Muscle of arm (tissue), 12 donors: ENCODE data around the gene STK38L. TPM values are rescaled to one million over a fixed set of nuclear protein-coding genes. Genes with fewer than 3 reads are reported as not detected.
"Not testable (repeated sequence)": the region's sequence is repeated elsewhere in the genome, so short reads cannot be mapped to it uniquely, and the experiment has no call there.

Experiments
- DNase-seq: peaks from one replicate; pipeline ENCODE4 v3.0.0-alpha.2; 2013
- polyA plus RNA-seq, 12 donors: library from polyadenylated mRNA; unstranded; fragments of 120-200 nt; gene quantifications; one replicate each; pipeline ENCODE4 v1.2.1, GENCODE V29; 2013; ENCODE audit not compliant: insufficient read length in 12 of 12

STK38L gene
- polyA plus RNA-seq, 12 donors, result 12.0 to 41.1 (median 28.1) TPM; not detected in 1

DNA sequence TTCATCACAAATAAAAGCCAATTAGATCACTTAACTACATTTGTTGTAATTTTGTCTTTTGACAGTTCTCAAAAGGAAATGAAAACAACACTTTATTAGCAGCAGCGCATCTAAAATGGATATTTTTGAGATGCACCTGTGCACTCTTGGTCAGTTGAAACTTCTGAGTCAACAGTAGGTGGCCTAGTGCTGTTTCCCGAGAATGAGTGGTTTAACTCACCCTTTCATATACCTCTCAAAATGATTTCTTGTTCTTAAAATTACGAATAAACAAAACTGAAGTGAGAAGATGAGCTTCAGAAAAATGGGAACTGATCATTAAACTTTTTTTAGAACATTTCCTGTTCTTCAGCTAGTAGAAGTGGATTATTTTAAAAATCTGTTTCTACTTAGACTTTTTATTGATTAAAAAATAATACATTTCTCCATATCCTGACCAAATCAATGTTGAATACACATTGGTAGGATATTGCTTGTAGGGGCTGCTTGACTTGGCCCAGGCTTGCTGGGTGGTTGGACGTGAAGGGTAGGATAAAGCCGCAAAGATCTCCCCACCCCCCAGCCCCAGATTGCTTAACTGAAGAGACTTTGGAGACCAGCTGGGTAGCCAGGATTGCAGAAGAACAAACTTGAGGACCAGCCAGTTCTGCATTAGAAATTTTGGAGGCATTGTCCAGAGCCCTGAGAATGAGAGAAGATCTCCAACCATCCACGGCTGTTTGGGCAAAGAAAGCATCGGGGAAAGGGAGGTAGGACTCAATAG, 22.3 kb upstream of the STK38L start:
- DNase-seq, result no peak

DNA sequence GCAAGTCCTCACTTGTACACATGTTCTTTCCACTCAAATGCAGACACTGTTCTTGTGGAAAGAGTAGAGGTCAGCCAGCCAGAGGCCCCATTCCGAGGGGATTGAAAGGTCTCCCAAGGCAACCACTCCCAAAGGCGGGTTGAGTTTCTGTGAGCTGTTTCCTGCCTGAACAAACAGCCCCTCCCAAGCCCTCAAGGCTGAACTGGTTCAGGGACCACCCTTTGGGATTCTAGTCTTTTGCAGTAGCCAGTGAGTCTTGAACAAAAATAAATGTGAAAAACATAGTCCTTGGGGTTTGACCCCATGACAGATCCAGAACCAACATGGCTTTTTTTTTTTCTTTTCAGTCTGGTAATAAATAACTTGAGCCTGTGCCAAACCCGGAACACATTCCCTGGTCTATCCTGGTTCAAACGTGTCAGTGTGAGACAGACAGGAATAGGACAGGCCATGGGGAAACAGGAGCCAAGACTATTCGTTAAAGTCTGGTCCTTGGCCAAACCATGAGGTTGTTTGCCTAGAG, 17.6 kb upstream of the STK38L start:
- no peak for DNase-seq

DNA sequence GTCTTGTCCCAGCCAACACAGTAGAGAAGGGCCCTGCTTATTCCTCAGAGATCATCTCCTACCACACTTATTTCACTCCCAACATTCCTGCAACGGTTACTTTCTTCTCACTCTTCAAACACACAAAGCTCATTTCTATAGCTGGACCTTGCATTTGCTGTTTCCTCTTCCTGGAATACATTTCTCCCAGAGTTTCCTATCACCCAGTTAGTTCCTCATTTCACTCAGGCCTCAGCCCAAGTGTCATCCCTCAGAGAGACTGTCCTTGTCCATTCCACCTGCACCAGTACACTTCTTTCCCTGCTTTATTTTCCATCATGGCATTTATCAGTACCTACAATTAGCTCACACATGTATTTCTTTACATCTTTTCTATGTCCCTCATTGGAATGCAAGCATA, 14.7 kb upstream of the STK38L start:
- DNase-seq, result no peak

DNA sequence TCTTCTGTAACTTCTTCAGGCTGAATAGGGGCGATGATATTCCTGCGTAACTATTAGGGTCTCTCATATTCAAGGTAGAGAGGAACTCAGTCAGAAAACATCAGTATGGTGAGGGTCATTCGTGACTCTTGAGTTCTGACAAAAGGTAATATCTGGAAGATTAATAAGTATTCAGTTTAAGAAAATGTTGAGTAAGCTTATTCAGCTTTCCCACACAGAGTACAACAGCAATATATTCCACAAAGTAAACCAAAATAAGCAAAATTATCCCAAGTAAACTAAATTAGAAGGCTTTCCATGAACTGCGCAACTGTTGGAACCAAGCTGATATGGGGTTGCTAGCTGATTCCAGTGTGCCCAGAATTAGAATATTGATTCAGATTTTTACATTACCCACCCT, 12.7 kb upstream of the STK38L start:
- DNase-seq, result not testable (repeated sequence)

DNA sequence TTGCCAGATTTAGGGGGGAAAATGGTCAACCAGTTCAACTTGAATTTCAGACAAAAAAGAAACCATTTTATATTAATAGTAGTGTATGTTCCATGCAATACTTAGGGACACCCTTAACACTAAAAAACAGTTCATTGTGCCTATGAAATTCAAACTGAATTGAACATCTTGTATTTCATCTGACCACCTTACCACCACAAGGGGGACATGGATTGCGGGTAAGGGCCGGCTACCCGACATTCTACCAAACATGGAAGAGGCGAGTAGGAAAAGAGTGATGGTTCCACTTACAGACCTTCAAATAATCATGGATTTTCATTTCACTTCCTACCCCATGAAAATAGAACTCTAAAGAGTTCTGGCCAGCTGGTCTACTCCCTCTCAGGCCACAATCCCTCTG, 10.3 kb upstream of the STK38L start:
- no peak for DNase-seq

DNA sequence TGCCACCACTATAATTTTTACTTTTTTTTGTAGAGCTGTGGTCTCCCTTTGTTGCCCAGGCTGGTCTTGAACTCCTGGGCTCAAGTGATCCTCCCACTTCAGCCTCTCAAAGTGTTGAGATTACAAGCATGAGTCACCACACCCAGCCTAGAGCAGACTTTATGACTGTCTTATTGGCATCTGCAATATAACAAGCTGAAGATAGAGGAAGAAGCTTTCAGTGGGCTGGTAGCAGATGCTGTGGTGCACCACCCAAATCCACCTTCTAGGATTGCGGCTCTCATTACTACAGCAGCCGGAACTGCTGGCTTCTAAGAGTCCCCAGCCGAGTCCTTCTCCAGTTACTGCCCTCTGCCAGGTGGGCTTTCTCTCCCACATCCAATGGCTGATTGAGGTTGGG, 7.6 kb upstream of the STK38L start:
- no peak for DNase-seq

DNA sequence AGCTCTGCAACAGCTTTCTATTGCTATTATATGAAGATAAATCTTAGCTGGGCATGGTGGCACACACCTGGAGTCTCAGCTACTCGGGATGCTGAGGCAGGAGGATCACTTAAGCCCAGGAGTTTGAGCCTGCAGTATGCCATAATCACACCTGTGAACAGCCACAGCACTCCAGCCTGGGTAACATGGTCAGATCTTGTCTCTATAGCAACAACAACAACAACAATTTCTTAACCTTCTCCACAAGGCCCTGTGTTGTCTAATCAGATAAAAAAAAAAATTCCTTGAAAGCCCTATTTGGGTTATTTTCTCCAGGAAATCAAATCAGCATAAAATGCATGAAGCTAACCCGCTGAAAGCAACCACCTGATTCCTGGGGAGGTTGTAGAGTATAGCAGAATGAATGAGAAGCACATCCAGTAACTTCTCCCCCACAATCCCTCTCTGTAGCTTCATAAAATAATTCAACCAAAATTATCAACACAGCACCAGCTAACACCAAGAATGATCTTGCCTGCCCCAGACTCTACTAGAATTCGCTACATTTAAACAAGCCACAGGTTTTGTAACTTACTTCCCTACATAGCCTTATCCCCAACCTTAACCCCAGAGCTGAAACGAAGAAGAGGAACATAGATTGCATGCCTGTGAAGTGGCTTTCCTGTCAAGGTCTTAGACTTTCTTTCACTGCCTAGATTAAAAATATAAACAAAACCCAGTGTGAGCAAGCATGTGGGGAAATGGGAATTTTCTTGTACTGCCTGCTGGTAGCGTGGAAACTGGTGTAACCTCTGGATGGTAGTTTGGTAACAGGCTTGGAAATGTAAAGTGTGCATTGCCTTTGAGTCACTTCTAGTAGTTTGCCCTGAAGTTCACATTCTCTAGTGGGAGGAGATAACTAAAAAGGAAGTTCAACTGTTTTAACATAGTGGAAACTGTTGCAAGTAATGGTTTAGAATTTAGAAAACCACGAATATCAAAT, 6.0 kb upstream of the STK38L start:
- DNase-seq, result no peak

DNA sequence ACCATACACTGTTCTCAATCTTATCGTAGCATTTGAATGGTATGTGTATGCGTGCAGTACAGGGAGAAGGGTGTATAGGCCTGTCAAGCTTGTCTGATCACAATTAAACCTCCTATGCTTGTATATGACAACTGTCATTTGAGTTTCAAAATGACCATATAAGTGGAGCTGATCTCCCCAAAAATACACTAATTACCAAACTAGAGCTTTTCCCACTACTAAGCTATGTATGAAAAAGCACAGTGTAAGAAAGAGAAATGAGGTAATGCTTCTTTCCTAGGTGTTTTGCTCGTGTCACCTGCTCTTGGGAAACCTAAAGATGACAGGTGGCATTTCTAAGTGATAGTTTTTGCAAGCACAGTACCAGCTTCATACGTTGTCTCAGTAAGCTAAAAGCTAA, 1.1 kb upstream of the STK38L start:
- no peak for DNase-seq

DNA sequence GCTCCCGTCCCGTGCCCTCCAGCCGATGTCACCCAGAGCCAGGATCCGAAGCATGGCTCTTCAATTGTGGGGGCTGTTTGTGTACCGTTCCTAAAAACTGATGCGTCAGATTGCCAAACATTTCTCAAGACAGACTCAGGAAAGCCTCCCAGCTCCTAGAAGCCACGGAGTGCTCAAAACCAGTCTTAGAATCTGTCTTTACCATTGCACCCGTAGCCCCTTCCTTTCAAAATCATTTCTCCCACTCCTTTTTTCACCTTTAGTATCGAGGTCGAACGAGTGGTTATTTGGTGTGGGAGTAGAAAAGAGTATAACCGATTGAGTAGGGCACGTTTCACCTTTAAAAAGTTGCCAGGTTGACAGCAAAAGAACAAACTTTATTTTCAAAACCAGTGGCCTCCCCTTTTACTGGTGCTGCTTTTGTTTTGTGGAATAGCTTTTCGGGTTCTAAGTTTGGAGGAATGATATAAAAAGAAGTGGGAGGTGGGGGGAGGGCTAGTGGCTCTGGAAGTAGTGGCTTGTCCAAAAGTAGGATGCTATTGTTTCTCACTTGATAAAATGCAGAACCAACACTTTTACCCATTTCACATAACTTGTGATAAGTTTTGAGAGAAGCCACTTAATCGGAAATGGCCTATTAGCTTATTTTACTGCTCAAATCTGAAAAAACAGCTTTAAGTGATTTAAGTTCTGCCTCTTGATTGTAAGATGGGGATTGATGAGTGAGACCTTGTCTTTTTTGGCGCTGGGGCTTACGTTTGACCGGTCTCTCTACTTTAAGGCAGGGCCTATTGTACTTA, 803 bp downstream of the STK38L start:
- peak; percentile 39 for DNase-seq

DNA sequence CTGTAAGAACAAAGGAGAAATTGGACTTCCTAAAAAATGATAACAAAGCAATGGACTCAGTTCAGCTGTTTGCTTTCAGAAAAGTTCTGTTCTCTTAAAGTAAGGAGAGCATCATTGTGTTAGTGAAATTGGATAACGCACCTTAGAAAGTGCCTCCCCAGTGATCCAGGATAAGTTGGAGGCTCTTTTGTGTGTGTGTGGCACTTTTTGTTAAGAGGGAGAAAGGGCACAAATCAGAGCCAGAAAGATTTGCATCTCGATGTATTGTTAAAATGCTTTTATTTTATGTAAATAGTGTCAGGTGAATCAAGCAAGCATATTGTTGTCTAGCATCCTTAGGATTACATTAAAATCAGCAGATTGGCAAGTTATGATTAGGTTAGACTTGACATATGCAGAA, 2.1 kb downstream of the STK38L start:
- DNase-seq, result no peak

DNA sequence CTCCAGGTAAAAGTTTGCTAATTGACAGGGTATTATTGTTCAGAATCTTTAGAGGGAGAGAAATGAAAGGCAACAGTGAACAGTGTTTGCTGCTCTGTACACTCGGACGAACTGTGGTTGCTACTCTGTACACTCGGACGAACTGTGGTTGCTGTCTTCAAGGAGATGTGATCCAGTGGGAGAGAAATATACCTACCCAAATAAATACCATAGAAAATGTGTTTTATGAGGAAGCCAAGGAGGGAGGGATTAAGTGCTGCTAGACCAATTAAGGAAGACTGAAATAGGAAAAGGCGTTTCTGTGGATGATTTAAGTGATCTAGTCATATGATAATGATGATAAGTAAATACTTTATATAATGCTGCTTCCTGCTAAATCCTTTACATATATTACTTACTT, 2.7 kb downstream of the STK38L start:
- DNase-seq, result no peak

DNA sequence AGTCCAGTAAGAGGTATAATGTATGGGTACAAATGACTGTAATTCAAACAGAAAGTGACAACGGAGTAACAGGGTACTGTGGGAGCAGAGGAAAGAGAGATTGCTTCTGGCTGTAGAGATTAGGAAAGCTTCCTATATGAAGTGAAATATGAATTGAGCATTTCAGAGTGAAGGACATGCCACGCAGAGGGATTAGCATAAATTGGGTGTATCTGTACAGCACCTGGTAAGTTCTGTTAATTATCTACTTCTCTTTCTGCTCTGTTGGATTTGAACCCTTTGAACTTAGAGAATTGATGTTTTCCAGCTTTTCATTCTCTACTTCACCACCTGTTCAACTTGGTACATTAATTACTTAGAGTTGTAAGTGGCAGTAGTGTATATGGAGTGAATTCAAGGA, 8.8 kb downstream of the STK38L start:
- no peak for DNase-seq

DNA sequence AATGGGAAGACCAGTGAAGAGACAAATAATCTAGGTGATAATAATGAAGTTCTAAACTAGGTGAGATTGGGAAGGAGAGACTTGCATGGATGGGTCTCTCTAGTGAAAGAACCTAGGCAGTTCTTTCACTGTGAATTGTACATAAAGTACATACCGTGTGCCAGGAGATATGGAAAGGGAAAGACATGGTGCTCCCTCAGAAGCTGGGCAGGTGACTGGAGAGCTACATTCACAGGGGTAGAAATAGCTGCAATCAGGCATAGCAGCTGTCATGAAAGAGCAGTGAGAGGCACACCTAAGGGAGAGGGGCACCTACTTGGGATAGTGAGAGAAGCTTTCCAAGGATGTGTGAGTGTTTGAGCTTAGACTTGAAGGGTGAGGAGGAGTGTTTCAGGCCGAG, 9.3 kb downstream of the STK38L start:
- no peak for DNase-seq

DNA sequence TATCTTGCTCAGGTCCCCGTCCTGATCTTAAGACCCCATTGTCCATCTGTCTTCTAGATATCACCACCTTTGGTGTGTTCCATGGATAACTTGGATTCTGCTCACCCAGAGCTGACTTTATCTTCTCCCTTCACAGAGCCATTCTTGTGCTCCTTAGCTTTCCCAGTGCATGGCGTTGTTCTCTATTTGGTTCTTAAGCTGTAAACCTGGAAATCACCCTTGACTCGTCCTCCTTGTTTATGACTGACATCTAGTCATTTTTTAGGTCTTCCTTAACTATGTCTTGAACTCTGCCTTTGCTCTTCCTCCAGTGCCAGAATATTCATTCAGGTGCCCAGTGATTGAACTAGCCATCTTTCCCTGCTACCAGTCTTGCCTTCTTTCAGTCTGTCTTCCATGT, 11.7 kb downstream of the STK38L start:
- DNase-seq, result no peak

DNA sequence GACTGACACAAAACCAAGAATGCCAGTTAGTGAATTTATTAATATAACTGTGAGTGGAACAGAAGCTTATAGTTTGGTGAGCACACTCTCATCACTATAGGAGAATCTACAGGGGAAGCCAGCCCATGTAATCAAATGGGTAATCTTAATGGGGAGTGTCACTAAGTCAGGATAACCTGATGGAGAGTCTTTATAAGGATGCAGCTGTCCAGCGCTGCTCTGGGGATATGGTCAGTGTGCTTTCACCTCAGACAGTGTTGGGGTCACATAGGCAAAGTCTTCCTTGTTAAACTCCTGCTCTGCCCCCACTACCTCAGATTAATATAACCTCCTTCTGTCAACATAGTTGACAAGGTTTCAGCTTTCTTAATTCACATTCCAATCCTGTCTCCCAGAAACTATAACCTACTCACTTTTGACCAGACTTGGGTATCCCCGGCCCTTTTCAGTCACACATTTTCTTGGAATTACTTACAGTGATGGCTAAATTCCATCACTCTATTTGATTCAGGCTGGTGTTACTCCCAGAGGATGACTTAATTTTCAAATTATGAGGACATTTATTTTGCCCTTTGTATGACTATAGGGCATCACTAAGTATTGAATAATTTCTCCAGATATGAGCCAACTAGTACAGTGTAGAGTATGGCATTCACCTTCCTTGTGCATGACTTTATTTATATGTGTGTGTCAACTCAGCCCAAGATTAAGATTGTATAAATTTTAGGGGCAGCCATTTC, 13.2 kb downstream of the STK38L start:
- DNase-seq, result no peak

DNA sequence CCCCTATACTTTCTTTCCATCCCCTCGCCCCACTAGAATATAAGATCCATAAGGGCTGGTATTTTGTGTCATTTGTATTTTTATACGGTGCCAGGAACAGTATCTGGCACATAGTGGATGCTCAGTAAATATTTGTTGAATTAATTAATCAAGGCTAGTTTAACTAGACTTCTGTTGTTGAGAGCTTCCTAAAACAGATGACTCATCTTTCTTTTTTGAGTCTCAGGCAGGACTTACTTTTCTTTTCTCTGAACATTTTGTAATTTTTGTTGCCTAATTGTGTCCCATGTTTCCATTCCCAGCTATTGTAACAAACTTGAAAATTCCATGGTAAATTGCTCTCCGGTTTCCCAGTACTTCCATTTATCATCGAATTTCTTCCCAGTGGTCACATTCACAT, 16.7 kb downstream of the STK38L start:
- DNase-seq, result no peak

DNA sequence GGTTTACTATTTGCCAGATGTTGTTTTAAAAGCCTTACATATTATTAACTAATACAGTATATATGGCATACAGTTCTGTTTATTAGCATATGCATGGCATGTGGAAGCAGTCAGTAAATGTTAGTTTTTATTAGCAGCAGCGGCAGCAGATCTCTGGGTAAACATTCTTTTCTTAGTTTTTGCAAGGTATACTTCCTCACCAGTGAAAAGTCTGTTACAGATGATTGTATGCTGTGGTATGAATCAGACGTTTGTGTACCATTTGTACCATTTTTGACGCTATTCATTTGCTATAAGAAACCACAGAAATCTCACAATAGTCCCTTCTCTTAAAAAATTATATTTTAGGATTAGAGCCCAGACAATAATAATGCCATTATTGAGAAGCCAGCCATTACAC, 17.8 kb downstream of the STK38L start:
- DNase-seq, result no peak

DNA sequence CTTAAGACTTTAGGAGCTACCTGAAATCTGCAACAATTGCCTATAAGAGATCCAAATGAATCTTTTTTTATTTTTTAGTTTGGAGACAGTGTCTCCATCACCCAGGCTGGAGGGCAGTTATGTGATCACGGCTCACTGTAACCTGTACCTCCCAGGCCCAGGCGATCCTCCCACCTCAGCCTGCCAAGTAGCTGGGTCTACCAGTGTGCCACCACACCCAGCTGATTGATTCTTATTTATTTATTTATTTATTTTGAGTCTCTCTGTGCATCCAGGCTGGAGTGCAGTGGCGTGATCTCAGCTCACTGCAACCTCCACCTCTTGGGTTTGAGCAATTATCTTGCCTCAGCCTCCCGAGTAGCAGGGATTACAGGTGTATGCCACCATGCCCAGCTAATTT, 26.1 kb downstream of the STK38L start:
- DNase-seq, result no peak

DNA sequence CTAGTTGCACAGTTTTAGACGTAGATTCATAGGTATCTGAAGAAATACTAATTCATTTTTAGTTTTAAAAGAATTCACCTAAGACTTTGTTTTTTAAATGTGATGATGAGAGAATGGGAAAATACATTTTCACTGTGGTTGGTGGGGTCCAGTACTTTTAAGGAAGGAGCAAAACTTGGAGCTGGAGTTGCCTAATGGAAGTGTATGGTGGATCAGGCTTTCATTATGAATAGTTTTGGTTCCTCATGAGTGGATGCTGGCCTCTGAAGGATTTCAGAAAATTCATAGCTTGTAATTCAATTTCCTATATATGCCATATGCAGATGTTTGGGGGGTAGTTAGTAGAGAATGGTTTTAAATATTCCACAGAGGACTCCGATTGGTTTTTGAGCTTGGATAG, 27.1 kb downstream of the STK38L start:
- no peak for DNase-seq

DNA sequence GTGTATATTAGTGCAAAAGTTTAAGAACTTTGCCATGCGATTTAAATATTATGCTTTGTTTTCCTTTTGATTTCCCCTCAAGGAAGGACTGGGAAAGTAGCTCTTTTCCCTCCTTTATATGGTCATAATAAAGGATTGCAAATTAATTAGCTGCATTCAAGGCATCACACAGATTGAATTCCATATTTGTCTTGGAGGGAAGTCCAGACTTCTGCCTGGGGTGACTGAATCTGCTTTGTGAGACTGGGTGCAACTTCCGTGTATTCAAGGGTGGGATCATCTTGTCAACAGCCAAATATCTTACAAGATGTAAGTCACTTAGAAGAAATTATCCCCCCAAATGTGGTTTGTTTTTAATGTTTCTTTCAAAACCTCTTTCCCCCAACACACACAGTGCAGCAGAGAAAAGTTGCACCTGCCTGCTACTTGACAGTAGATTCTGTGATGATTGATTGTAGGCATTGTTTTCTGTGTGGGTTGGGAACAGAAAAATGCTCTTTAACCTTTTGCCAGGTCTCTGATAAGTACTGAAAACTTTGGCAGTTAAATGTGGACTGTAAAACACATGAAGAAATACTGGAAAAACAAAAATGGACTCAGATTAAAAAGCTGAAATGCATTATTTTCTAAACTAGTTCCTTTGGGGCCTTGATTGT, 28.4 kb downstream of the STK38L start:
- no peak for DNase-seq

DNA sequence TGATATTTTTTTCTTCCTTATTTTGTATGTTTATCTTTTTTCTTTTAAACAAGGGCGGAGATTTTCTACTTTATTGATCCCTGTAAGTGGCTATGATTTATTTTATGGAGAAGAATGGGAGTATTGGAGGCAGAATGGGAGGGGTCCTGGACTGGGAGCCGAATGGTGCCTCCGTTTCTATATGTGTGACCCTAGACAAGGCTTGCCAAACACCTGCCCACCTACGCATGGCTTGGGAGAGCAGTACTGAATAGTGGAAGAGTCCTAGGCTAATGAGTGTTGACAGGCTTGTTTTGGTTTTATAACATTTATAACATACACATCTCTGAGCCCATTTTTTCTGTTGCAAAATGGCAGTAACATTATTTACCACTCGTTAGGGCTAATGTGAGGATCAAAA, 29.0 kb downstream of the STK38L start:
- no peak for DNase-seq
